Endothelial cell of umbilical vein (primary cell): ENCODE data around the gene SAMD14. TPM values are rescaled to one million over a fixed set of nuclear protein-coding genes. Genes with fewer than 3 reads are reported as not detected.

Source experiments
- BruUV-seq: library from RNA; stranded (reverse); fragments of 400-500 nt; replicated peaks from 2 replicates; lab custom pipeline; 2021; lab: Mats Ljungman, UMichigan
- CTCF ChIA-PET: fragments of 300-600, 350-600 bp; sonication (Branson Sonifier 250); formaldehyde crosslinking; loops from one replicate; lab custom pipeline; 2021; ENCODE audit warnings: antibody characterized with exemption, inconsistent platforms; lab: Charles Lee
- POLR2A ChIA-PET: fragments of 300-600, 350-600 bp; sonication (Branson Sonifier 250); formaldehyde crosslinking; loops from one replicate; lab custom pipeline; 2021; ENCODE audit warnings: antibody characterized with exemption, inconsistent platforms; lab: Charles Lee
- DNase-seq: peaks from one replicate; pipeline ENCODE4 v3.0.0-alpha.2; 2011; ENCODE audit warnings: low read depth, low spot score
- FAIRE-seq: peaks from 2 replicates; lab custom pipeline; 2011; peaks lifted over from hg19 to GRCh38; lab: Jason Lieb, UNC
- H2AFZ ChIP-seq: 2 replicates; pipeline ENCODE4 v1.6.0; 2012; ENCODE audit warnings: low read depth, low read length, control low read depth, inconsistent platforms
- H3K27ac ChIP-seq: 2 replicates; pipeline ENCODE4 v1.5.1; 2011; ENCODE audit warnings: low read depth, mild to moderate bottlenecking, control low read depth, low read length, moderate library complexity; ENCODE audit not compliant: insufficient read depth
- H3K27me3 ChIP-seq, 2 experiments: 2 replicates each; pipeline versions ENCODE4 v1.6.0 to v1.6.1; 2011; ENCODE audit warnings: low read length in 2 of 2, mixed read lengths in 1 of 2; ENCODE audit not compliant: control insufficient read depth in 2 of 2, insufficient read depth in 2 of 2
- H3K36me3 ChIP-seq, 2 experiments: 2 replicates in 1 of 2; 3 replicates in 1 of 2; pipeline ENCODE4 v1.5.1; 2011; ENCODE audit warnings: low read length in 2 of 2, mild to moderate bottlenecking in 1 of 2, moderate library complexity in 1 of 2; ENCODE audit not compliant: control insufficient read depth in 2 of 2, insufficient read depth in 2 of 2; ENCODE audit errors: extremely low read depth in 1 of 2
- H3K4me1 ChIP-seq: 3 replicates; pipeline ENCODE4 v1.5.1; 2011; ENCODE audit warnings: mild to moderate bottlenecking, low read length; ENCODE audit not compliant: control insufficient read depth, insufficient read depth; ENCODE audit errors: extremely low read depth
- H3K4me2 ChIP-seq: 2 replicates; pipeline ENCODE4 v1.6.1; 2011; ENCODE audit warnings: low read length, control low read depth, mixed read lengths; ENCODE audit not compliant: insufficient read depth
- H3K4me3 ChIP-seq, 3 experiments: fragments of 200-600 bp in 1 of 3; sonication (generic), shearing (Covaris generic) in 1 of 3; replicated peaks in 1 of 3; 2 replicates each; pipeline ENCODE4 v1.5.1; 2011 to 2016; ENCODE audit warnings: control low read depth in 3 of 3, low read length in 3 of 3, mild to moderate bottlenecking in 2 of 3, inconsistent platforms in 1 of 3, low read depth in 1 of 3, moderate library complexity in 1 of 3; ENCODE audit not compliant: insufficient read depth in 1 of 3
- H3K79me2 ChIP-seq: 2 replicates; pipeline ENCODE4 v1.6.0; 2012; ENCODE audit warnings: low read length, inconsistent platforms; ENCODE audit not compliant: control insufficient read depth, insufficient read depth
- H3K9ac ChIP-seq: replicated peaks from 2 replicates; pipeline ENCODE3; 2011; ENCODE audit warnings: low read length, control low read depth; ENCODE audit not compliant: insufficient read depth; ENCODE audit errors: extremely low read depth
- H3K9me1 ChIP-seq: replicated peaks from 3 replicates; pipeline ENCODE4 v1.6.0; 2011; ENCODE audit warnings: mild to moderate bottlenecking, low read length; ENCODE audit not compliant: control insufficient read depth, insufficient read depth; ENCODE audit errors: extremely low read depth
- H3K9me3 ChIP-seq: replicated peaks from 2 replicates; pipeline ENCODE4 v1.5.1; 2012; ENCODE audit warnings: low read length, inconsistent platforms; ENCODE audit not compliant: control insufficient read depth, insufficient read depth
- H4K20me1 ChIP-seq: replicated peaks from 2 replicates; pipeline ENCODE3; 2011; ENCODE audit warnings: mild to moderate bottlenecking, low read length; ENCODE audit not compliant: control insufficient read depth, insufficient read depth; ENCODE audit errors: extremely low read depth
- CTCF ChIP-seq, 2 donors: IDR thresholded peaks; 1 replicate in 1 of 2; 2 replicates in 1 of 2; pipeline ENCODE4 v1.5.1; 2011; ENCODE audit warnings: low read length in 2 of 2, mild to moderate bottlenecking in 2 of 2, moderate library complexity in 2 of 2, control low read depth in 1 of 2, inconsistent platforms in 1 of 2, low read depth in 1 of 2; ENCODE audit not compliant: insufficient read depth in 1 of 2; ENCODE audit errors: extremely low read depth in 1 of 2
- EZH2 ChIP-seq: IDR thresholded peaks from 2 replicates; pipeline ENCODE4 v1.6.1; 2012; ENCODE audit warnings: borderline replicate concordance, low read depth, mild to moderate bottlenecking, moderate library complexity, low read length, inconsistent platforms; ENCODE audit not compliant: severe bottlenecking
- FOS ChIP-seq: IDR thresholded peaks from 2 replicates; pipeline ENCODE4 v1.6.1; 2011; ENCODE audit warnings: mild to moderate bottlenecking, low read length, moderate library complexity, borderline replicate concordance; ENCODE audit not compliant: insufficient read depth
- GATA2 ChIP-seq: IDR thresholded peaks from 2 replicates; pipeline ENCODE4 v1.7.0; 2011; ENCODE audit warnings: low read depth, mild to moderate bottlenecking, moderate library complexity, mixed read lengths, low read length; ENCODE audit not compliant: insufficient read length, insufficient read depth
- JUN ChIP-seq: IDR thresholded peaks from 2 replicates; pipeline ENCODE4 v1.6.1; 2011; ENCODE audit warnings: borderline replicate concordance, low read depth; ENCODE audit not compliant: insufficient read length, insufficient read depth
- MAX ChIP-seq: IDR thresholded peaks from 2 replicates; pipeline ENCODE4 v1.6.1; 2011; ENCODE audit not compliant: insufficient read depth, insufficient read length
- MYC ChIP-seq: IDR thresholded peaks from one replicate; pipeline ENCODE4 v1.6.1; 2011; ENCODE audit warnings: mild to moderate bottlenecking, low read depth, low read length
- POLR2A ChIP-seq: IDR thresholded peaks from 2 replicates; pipeline ENCODE4 v1.6.1; 2012; ENCODE audit warnings: low read depth, mild to moderate bottlenecking, control low read depth, low read length
- POLR2AphosphoS5 ChIP-seq: IDR thresholded peaks from 2 replicates; pipeline ENCODE4 v1.6.1; 2012; ENCODE audit warnings: low read depth, mild to moderate bottlenecking, control low read depth, low read length, moderate library complexity; ENCODE audit not compliant: insufficient read depth
- dilution Hi-C: fragments of 300-500 bp; cut with MboI; formaldehyde crosslinking; loops from one replicate; pipeline ENCODE4 v1.15.0; 2019; ENCODE audit warnings: low sequenced_read_pairs; ENCODE audit not compliant: extremely low pct_ligation_motif_present
- intact Hi-C: fragments of 100-400 bp; cut with micrococcal nuclease; formaldehyde crosslinking; loops from one replicate; pipeline ENCODE4 v1.10.0; 2022
- polyA plus RNA-seq, 4 experiments: library from polyadenylated mRNA; depleted of rRNA in 3 of 4; stranded (reverse) in 3 of 4; unstranded in 1 of 4; fragments of >200 nt; gene quantifications; 2 replicates each; pipeline versions ENCODE4 v1.2.1 to v1.2.3, GENCODE V29; 2011 to 2012; ENCODE audit warnings: missing spikeins in 1 of 4
- total RNA-seq: library from RNA; stranded (reverse); gene quantifications from 2 replicates; pipeline ENCODE4 v1.2.3, GENCODE V29; 2021

The SAMD14 gene
- total and polyA plus RNA-seq, 2 donors (not counting 3 experiments of a cell fraction or from before 2014, with no cell fraction given), result 6.8 to 15.6 TPM

GRCh38 chr17:50135316-50136095, 5.5 kb upstream of the SAMD14 start:
- H4K20me1 ChIP-seq, result no peaks in the 10 kb centered on the region
- no TSS peak for BruUV-seq
- intact Hi-C loops, result no loop called here
- ChIA-PET POLR2A (no interaction called here), CTCF (interaction anchor here (0.7 to 2.7 kb wide), 4 partner anchors 17 to 26 kb away, joined by 3 to 11 read pairs (median 5); no protein-coding TSS in a partner anchor)
- peaks cover 22 to 53% of the 10 kb centered on the region in 2 experiments for H3K36me3 ChIP-seq
- H3K4me2 ChIP-seq, result no peak overlapping the region
- H3K9me1 ChIP-seq, result no peaks in the 10 kb centered on the region
- peaks cover 8% of the 10 kb centered on the region for H3K4me1 ChIP-seq
- no peak overlapping the region for H3K4me3 ChIP-seq
- no peak for TF ChIP-seq POLR2A
- no peak for TF ChIP-seq POLR2AphosphoS5
- no peak for TF ChIP-seq JUN
- TF ChIP-seq MAX, result no peak
- TF ChIP-seq MYC, result no peak
- no peak for TF ChIP-seq FOS
- TF ChIP-seq EZH2, result no peak
- TF ChIP-seq CTCF (IDR thresholded peaks at IDR 0.05; ENCODE audit: extremely low read depth in 1 of 2, insufficient read depth in 1 of 2, low read depth in 1 of 2, low read length in 2 of 2), result no peak
- no peak for TF ChIP-seq GATA2
- FAIRE-seq (no peak), DNase-seq (no peak)
- no peaks in the 10 kb centered on the region for H3K79me2 ChIP-seq
- H3K9me3 ChIP-seq, result no peaks in the 10 kb centered on the region
- no peak overlapping the region for H3K9ac ChIP-seq
- H2AFZ ChIP-seq, result no peak overlapping the region
- dilution Hi-C loops, result no loop called here
- H3K27me3 ChIP-seq, result no peaks in the 10 kb centered on the region
- H3K27ac ChIP-seq, result no peak overlapping the region
